Measurements from ENCODE around the gene MYO18B. TPM values are rescaled to one million over a fixed set of nuclear protein-coding genes. Genes with fewer than 3 reads are reported as not detected.

The MYO18B gene
- total RNA-seq, 1 experiment from 2014 or later, result 0.11 TPM

DNA sequence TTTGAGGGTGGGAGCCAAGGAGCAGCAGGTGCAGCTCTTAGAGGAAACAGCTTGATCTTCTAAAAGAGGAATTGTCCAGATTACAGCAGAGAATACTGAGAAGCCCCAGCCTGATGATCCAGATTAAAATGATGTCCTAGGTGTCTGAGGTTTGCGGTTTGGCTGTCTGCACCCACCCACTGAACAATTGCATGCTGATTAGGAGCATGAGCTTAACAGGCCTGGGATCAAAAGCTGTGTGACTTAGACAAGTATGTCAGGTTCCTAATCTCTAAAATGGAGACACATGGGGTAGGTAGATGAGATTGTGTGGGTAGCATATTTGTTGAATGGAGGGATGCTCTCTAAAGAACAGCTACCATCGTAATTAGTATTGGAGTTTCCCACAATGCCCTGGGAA is 260.5 kb downstream of the MYO18B start:
- Histone ChIP-seq H3K9me3 (replicated peaks) (no peaks in the 10 kb centered on the region), H3K36me3 (no peaks in the 10 kb centered on the region), H3K4me3 (no peak overlapping the region), H3K27me3 (replicated peaks) (peaks cover 10% of the 10 kb centered on the region; the same call in 1 of the 2 replicates), H3K27ac (no peak overlapping the region), H3K4me1 (replicated peaks) (no peaks in the 10 kb centered on the region)
- no peak for DNase-seq (ENCODE audit: low read depth in 1 of 2, low spot score in 2 of 2)

DNA sequence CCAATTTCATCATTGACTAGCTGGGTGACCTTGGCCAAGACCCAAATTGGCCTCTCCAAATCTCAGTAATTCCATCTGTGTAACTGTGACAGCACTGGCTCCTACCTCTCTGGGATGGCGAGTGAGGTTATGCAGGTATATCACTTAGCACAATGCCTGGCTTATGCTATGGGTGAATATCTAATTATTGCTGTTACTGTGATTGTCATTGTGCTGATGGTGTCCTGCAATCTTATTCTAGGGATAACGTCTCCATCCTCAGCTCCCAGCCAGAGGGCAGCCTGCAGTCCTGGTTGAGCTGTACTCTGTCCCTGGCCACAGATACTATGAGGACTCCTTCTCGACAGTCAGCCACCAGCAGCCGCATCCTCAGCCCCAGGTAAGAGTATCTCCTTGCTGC is 262.5 kb downstream of the MYO18B start:
- Histone ChIP-seq H3K27ac (no peak overlapping the region), H3K36me3 (no peaks in the 10 kb centered on the region), H3K9me3 (replicated peaks) (no peaks in the 10 kb centered on the region), H3K4me1 (replicated peaks) (no peaks in the 10 kb centered on the region), H3K4me3 (no peak overlapping the region), H3K27me3 (replicated peaks) (peaks cover 4% of the 10 kb centered on the region; the same call in 1 of the 2 replicates)
- DNase-seq (ENCODE audit: low read depth in 1 of 2, low spot score in 2 of 2), result no peak

DNA sequence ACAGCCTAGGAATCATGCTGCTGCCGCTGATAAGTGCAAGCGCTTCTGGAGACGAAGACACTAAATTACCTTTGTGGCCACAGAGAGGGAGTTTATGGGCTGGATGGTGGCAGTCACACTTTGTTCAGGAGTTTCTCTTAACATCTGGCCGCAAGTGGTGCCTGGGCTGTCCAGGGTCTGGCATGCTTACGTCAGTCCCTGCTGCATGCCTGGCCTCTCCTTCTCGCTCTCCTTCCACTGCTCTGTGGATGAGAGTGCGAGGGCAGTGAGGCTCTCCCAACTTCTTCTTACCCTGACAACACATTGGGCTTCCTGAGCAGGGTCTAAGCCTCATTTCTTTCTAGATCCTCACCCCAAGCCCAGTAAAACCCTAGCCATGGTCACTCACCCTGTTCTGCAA is 266.6 kb downstream of the MYO18B start:
- DNase-seq (ENCODE audit: low read depth in 1 of 2, low spot score in 2 of 2), result no peak
- no peaks in the 10 kb centered on the region for H3K9me3 ChIP-seq (replicated peaks)
- no peak overlapping the region for H3K27ac ChIP-seq
- peaks cover 4% of the 10 kb centered on the region for H3K27me3 ChIP-seq (replicated peaks)
- no peaks in the 10 kb centered on the region for H3K4me1 ChIP-seq (replicated peaks)
- no peaks in the 10 kb centered on the region for H3K36me3 ChIP-seq
- no peak overlapping the region for H3K4me3 ChIP-seq

DNA sequence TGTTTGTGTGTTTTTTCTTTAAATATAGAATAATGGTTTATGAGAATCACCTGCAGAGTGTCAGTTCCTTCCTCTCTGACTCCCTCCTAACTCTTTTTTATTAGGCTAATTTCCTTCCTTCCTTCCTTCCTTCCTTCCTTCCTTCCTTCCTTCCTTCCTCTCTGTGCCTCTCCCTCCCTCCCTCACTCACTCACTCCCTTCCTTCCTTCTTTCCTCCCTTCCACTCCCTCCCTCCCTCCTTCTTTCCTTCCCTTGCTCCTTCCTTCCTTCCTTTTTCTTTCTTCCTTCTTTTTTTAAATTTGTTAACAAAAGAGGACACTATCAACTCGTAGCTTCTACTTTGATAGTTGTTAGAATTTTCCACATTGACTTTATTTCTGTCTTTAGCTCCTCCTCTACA is 274.9 kb downstream of the MYO18B start:
- H3K4me1 ChIP-seq (replicated peaks), result no peaks in the 10 kb centered on the region
- H3K27ac ChIP-seq, result no peak overlapping the region
- H3K27me3 ChIP-seq (replicated peaks), result no peaks in the 10 kb centered on the region; the same call in 1 of the 2 replicates
- H3K4me3 ChIP-seq, result no peak overlapping the region
- DNase-seq (ENCODE audit: low read depth in 1 of 2, low spot score in 2 of 2), result no peak
- no peaks in the 10 kb centered on the region for H3K9me3 ChIP-seq (replicated peaks)
- H3K36me3 ChIP-seq, result no peaks in the 10 kb centered on the region

DNA sequence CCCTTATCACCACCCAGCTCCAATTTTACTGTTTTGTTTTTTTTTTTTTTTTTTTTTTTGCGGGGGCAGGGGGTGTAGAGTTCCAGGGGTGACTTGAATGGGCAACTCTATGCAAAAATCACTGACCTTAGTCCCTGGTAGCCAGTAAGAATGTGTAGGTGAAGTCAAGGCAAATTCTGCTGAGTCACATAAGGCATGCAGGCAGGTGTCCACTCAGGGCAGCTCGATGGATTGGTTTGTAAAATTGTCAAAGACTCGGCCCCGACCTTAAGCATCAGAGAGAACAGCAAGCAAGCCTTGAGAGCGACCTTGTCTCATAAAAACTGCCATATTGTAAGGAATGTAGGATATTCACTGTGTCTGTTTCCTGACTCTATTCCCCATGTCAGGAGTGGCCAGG is 275.9 kb downstream of the MYO18B start:
- no peaks in the 10 kb centered on the region for H3K9me3 ChIP-seq (replicated peaks)
- no peak for DNase-seq (ENCODE audit: low read depth in 1 of 2, low spot score in 2 of 2)

DNA sequence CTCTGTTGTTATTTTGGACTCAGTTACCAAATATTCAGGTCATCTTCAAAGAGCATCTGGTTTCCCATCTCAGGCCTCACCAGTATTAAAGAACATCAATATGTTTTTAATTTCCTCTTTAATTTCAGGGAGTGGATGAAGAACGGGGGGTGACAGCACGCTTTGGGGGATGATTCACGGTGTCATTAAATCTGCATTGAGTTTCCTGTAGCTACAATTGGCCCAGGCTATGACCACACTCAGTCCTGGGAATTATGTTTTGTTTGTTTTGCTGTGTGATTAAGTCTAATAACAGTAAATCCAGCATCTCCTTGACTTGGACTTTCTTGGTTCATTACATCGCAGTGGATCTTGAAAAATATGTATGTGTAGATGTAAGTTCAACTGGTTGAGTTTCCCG is 277.6 kb downstream of the MYO18B start:
- Histone ChIP-seq H3K9me3 (replicated peaks) (no peaks in the 10 kb centered on the region), H3K27me3 (replicated peaks) (no peaks in the 10 kb centered on the region; the same call in 1 of the 2 replicates), H3K4me1 (replicated peaks) (no peaks in the 10 kb centered on the region), H3K36me3 (no peaks in the 10 kb centered on the region), H3K4me3 (no peak overlapping the region), H3K27ac (no peak overlapping the region)
- no peak for DNase-seq (ENCODE audit: low read depth in 1 of 2, low spot score in 2 of 2)

More for the DNA sequence above, 275.9 kb downstream of the MYO18B start:
- Histone ChIP-seq H3K4me1 (replicated peaks) (no peaks in the 10 kb centered on the region), H3K4me3 (no peak overlapping the region), H3K27ac (no peak overlapping the region), H3K27me3 (replicated peaks) (no peaks in the 10 kb centered on the region; the same call in 1 of the 2 replicates), H3K36me3 (no peaks in the 10 kb centered on the region)

DNA sequence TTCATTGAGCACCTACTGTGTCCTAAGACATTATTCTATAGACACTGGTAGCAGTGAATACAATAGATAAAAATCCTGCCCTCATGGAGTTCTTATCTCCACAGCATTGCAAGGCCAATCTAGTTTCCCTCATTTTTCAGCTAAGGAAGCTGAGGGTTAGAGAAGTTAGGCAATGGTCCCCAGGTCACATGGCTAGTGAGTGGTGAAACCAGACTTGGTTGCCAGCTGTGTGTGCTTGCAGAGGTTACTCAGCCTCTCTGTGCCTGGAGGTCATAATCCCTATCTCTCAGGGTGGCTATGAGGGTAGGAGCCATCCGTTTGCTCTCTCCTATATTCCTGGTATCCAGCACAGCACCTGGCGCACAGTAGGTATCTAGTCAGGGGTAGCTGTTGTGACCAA is 279.5 kb downstream of the MYO18B start:
- H3K4me1 ChIP-seq (replicated peaks), result no peaks in the 10 kb centered on the region
- H3K27ac ChIP-seq, result no peak overlapping the region
- no peaks in the 10 kb centered on the region; the same call in 1 of the 2 replicates for H3K27me3 ChIP-seq (replicated peaks)
- no peaks in the 10 kb centered on the region for H3K36me3 ChIP-seq
- no peak overlapping the region for H3K4me3 ChIP-seq
- no peaks in the 10 kb centered on the region for H3K9me3 ChIP-seq (replicated peaks)
- DNase-seq (ENCODE audit: low read depth in 1 of 2, low spot score in 2 of 2), result no peak

DNA sequence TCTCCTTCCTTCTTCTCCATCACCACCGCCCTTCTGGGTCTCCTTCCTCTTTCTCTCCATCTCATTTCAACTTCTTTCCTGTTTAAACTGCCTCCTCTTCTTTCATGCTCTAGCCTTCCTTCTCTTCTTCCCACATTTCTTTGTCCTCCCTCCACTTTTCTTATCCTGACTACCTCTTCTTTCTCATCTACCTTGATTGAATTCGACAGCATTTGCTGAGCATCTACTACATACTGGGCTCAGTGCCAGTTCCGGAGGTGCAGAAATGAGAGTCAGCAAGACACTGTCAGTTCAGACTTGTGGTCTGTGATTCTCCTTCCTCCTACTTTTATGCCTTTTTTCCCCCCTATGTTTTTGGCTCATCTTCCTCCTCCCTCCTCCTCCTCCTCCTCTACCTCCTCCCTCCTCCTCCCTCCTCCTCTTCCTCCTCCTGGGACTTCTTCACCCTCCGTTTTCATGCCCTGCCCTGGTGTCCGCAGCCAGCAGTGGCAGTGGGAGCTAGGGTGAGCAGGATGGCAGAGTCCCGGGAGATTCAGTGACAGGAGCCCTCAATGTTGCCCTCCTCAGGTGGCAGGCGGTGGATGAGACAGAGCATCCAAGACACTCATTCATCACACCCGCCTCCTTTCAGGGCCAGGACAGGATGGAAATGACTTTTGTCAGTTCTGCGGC is 281.3 kb downstream of the MYO18B start:
- no peaks in the 10 kb centered on the region for H3K4me1 ChIP-seq (replicated peaks)
- H3K27me3 ChIP-seq (replicated peaks), result no peaks in the 10 kb centered on the region
- H3K9me3 ChIP-seq (replicated peaks), result no peaks in the 10 kb centered on the region
- H3K27ac ChIP-seq, result no peak overlapping the region
- no peaks in the 10 kb centered on the region for H3K36me3 ChIP-seq
- no peak for DNase-seq (ENCODE audit: low read depth in 1 of 2, low spot score in 2 of 2)
- H3K4me3 ChIP-seq, result no peak overlapping the region

DNA sequence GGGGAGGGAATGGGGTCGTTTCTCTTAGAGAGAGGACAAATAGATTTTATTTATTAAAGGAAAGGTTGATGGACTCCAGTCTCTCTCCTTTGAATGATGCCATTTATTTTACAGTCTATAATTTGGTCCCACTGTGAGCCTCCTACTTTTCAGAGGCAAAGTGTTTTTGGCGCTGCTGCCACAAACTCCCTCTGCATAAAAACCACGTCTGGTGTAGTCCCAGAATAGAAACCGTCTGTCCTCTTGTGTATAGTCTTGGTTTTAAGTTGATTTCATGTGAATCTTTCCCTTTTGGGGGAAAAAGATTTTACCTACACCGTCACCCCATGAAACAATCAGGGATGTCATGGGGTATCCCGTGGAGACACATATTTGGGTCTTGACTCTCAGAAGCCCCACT is 283.6 kb downstream of the MYO18B start:
- DNase-seq (ENCODE audit: low read depth in 1 of 2, low spot score in 2 of 2), result no peak
- Histone ChIP-seq H3K27me3 (replicated peaks) (no peaks in the 10 kb centered on the region), H3K4me3 (no peak overlapping the region), H3K4me1 (replicated peaks) (no peaks in the 10 kb centered on the region), H3K36me3 (no peaks in the 10 kb centered on the region), H3K27ac (no peak overlapping the region), H3K9me3 (replicated peaks) (no peaks in the 10 kb centered on the region)

DNA sequence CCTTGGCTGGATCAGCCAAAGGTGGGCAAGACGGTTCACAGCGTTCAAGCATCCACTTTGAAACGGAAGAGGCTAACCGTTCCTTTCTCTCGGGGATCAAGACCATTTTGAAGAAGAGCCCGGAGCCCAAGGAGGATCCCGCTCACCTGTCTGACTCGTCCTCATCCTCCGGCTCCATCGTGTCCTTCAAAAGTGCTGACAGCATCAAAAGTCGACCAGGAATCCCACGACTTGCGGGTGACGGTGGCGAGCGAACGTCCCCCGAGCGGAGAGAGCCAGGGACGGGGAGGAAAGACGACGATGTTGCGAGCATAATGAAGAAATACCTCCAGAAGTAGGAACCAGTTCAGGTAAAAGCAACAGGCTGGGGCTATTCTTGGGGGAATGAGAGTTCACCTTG is 285.4 kb downstream of the MYO18B start:
- H3K36me3 ChIP-seq, result no peaks in the 10 kb centered on the region
- no peak for DNase-seq (ENCODE audit: low read depth in 1 of 2, low spot score in 2 of 2)
- no peak overlapping the region for H3K27ac ChIP-seq
- no peaks in the 10 kb centered on the region for H3K9me3 ChIP-seq (replicated peaks)
- H3K27me3 ChIP-seq (replicated peaks), result no peaks in the 10 kb centered on the region
- H3K4me1 ChIP-seq (replicated peaks), result no peaks in the 10 kb centered on the region
- H3K4me3 ChIP-seq, result no peak overlapping the region

DNA sequence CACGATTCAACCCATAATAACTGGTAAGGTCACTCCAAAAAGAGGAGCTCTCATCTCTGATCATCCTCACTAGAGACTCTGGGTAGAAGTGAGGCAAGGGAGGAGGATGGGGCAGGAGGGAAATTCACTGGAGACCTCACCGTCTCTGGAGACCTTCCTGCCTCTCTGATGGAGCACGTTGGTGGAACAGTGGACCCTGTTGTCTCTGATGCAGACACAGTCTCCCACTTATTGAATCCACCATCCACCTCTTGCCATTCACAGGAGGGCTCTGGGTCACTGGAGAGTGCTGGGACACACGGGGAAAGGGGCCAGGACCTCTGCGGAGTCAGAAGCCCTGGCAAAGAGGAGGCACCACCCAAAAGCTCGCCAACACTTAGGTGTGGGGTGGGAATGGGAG is 289.7 kb downstream of the MYO18B start:
- H3K9me3 ChIP-seq (replicated peaks), result no peaks in the 10 kb centered on the region
- no peak overlapping the region for H3K27ac ChIP-seq
- H3K4me3 ChIP-seq, result no peak overlapping the region
- DNase-seq (ENCODE audit: low read depth in 1 of 2, low spot score in 2 of 2), result no peak
- H3K36me3 ChIP-seq, result no peaks in the 10 kb centered on the region
- 0 out of 2 replicates have a peak, but pooled peaks cover 2% of the 10 kb centered on the region for H3K27me3 ChIP-seq (replicated peaks)
- no peaks in the 10 kb centered on the region for H3K4me1 ChIP-seq (replicated peaks)

DNA sequence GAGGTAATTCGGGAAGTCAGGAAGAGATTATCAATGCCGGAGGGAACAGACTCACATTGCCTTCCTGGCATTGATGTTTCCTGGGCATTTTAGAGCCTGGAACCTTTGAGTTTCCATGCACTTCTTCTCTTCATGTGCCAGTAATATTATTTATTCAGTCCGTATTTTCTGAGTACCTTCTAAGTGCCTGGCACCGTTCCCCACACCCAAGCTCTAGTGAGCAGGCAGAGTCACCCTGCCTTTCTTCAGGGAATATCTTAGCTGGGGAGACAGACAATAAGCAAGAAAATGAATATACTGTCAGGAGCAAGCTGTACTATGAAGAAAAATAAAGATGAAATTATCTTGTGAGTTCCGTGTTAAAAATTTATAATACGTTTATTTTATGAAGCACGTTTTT is 291.1 kb downstream of the MYO18B start:
- Histone ChIP-seq H3K9me3 (replicated peaks) (no peaks in the 10 kb centered on the region), H3K27ac (no peak overlapping the region), H3K36me3 (no peaks in the 10 kb centered on the region), H3K4me3 (no peak overlapping the region), H3K27me3 (replicated peaks) (0 out of 2 replicates have a peak, but pooled peaks cover 2% of the 10 kb centered on the region), H3K4me1 (replicated peaks) (no peaks in the 10 kb centered on the region)
- DNase-seq (ENCODE audit: low read depth in 1 of 2, low spot score in 2 of 2), result no peak

DNA sequence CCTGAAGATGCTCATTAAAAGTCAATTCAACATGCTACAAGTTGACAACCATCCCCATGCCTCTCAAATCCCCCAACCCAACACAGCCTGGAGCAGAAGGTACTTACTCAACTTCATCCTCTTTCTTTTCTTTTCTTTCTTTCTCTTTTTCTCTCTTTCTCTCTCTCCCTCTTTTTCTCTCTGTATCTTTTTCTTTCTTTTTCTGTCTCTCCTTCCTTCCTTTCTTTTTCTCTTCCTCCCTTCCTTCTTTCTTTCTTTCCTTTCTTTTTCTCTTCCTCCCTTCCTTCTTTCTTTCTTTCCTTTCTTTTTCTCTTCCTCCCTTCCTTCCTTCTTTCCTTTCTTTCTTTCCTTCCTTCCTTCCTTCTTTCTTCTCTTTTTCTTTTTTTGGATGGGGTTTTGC is 291.6 kb downstream of the MYO18B start:
- Histone ChIP-seq H3K27me3 (replicated peaks) (0 out of 2 replicates have a peak, but pooled peaks cover 2% of the 10 kb centered on the region), H3K36me3 (no peaks in the 10 kb centered on the region), H3K27ac (no peak overlapping the region), H3K4me1 (replicated peaks) (no peaks in the 10 kb centered on the region), H3K9me3 (replicated peaks) (no peaks in the 10 kb centered on the region), H3K4me3 (no peak overlapping the region)
- no peak for DNase-seq (ENCODE audit: low read depth in 1 of 2, low spot score in 2 of 2)

DNA sequence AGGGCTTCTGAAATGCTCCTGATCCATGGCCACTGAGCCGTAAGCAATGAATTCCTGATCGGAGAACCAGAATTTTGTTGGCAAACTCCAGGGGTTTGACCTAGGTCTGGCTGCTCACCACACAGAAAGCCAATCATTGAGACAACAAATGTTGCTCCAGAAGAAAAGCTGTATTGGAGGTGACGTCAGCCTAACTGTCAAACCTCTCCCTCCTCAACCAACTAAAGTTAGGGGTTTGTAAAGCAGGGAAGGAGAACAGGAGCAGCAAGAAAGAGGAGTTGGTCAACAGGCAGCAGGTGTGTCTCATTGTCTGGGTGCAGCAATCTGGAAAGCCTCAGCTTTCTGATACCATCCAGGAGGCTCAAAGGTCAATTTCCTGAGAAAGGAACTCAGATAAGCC is 293.5 kb downstream of the MYO18B start:
- no peak for DNase-seq (ENCODE audit: low read depth in 1 of 2, low spot score in 2 of 2)
- no peaks in the 10 kb centered on the region for H3K9me3 ChIP-seq (replicated peaks)
- no peak overlapping the region for H3K4me3 ChIP-seq
- no peak overlapping the region for H3K27ac ChIP-seq
- H3K36me3 ChIP-seq, result no peaks in the 10 kb centered on the region
- no peaks in the 10 kb centered on the region for H3K4me1 ChIP-seq (replicated peaks)
- H3K27me3 ChIP-seq (replicated peaks), result 0 out of 2 replicates have a peak, but pooled peaks cover 2% of the 10 kb centered on the region

DNA sequence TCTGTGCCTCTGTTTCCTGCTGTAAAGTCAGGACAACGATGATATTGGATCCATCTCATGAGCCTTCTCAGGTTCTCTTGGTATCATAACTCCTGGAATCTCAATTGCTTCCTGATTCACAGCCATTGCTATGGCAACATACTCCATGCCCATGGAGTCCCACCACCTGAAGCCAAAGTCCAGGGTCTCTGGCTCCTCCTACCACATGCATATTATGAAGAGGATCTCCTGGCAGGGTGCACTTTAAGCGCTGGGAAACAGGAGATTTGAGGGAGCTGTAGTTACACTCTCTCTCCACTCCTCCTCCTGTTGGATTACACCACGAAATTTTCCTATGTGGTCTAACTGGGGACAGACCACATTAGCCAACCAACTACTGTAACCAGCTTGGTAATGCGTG is 296.4 kb downstream of the MYO18B start:
- no peak for DNase-seq (ENCODE audit: low read depth in 1 of 2, low spot score in 2 of 2)
- no peaks in the 10 kb centered on the region for H3K9me3 ChIP-seq (replicated peaks)
- no peaks in the 10 kb centered on the region for H3K27me3 ChIP-seq (replicated peaks)
- H3K27ac ChIP-seq, result no peak overlapping the region
- no peak overlapping the region for H3K4me3 ChIP-seq
- no peaks in the 10 kb centered on the region for H3K36me3 ChIP-seq
- H3K4me1 ChIP-seq (replicated peaks), result peaks cover 4% of the 10 kb centered on the region; the same call in 1 of the 2 replicates
